Measurements from ENCODE around the gene CACNB1. TPM values are rescaled to one million over a fixed set of nuclear protein-coding genes. Genes with fewer than 3 reads are reported as not detected.

Gene CACNB1
- total and polyA plus RNA-seq, 2 of the 13 experiments (the other 11 are each of a cell fraction or from before 2014, with no cell fraction given), result 0.75 to 1.5 TPM

DNA sequence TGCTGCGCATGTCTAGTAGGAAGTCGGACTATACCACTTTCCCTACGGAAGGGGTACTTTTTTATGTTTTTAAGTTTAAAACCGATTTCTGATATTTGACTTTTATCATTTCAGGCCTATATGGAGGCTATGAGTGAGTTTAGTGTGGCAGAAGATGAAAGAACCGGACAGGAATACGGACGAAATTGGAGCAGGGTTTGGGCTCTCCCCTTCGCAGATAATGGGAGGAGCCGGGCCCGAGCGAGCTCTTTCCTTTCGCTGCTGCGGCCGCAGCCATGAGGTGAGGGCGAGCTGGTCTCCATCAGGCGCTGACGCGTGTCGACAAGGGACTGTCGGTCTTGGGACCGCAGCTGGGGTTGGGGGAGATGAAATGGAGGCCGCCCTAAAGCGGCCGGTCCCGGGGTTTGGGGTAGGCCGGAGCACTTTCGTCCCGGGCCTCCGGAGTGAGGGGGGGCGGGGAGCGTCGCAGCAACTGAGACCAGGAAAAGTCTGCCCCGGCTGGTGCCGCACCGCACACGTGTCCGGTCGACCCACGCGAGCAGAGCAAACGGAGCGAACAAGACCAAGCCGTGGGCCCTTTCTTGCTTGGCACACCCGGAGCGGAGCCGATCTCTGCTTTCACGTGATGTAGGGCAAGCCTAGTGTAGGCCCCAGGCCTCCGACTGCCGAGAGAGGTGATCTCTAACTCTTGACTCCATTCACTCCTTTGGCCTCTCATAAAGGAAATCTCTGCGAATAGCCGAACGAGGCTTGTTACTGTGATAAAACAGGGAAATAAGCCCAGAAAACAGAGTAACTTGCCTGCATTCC, 2.8 kb upstream of the CACNB1 start, which contains the start of gene RPL19 (continued):
- TF ChIP-seq ZNF251 (CRISPR knock-in tag; IDR thresholded peaks at IDR 0.05) (no peak), RELA (CRISPR knock-in tag; IDR thresholded peaks at IDR 0.05) (no peak), SMC3 (IDR thresholded peaks at IDR 0.05; ENCODE audit: low read length) (no peak), SALL2 (CRISPR knock-in tag; IDR thresholded peaks at IDR 0.05) (peak; percentile 88), YEATS4 (CRISPR knock-in tag; IDR thresholded peaks at IDR 0.05; ENCODE audit: borderline replicate concordance) (peak; percentile 86; the same call in 1 of the 2 replicates), PHF8 (CRISPR knock-in tag; IDR thresholded peaks at IDR 0.05) (peak; percentile 98), REL (CRISPR knock-in tag; conservative IDR thresholded peaks at IDR 0.05) (no peak), HNRNPLL (IDR thresholded peaks at IDR 0.05; ENCODE audit: low read depth, low read length, poor library complexity, severe bottlenecking) (no peak), TCF7 (IDR thresholded peaks at IDR 0.05; ENCODE audit: low read depth) (no peak), ZBTB46 (CRISPR knock-in tag; IDR thresholded peaks at IDR 0.05; ENCODE audit: borderline replicate concordance) (no peak; the same call in 1 of the 2 replicates), ZNF24 (IDR thresholded peaks at IDR 0.05) (no peak), CBX1 (IDR thresholded peaks at IDR 0.05; ENCODE audit: low read depth) (no peak), FOSL1 (CRISPR knock-in tag; IDR thresholded peaks at IDR 0.05; ENCODE audit: borderline replicate concordance) (peak; percentile 29; the same call in 1 of the 2 replicates), HMG20B (CRISPR knock-in tag; conservative IDR thresholded peaks at IDR 0.05) (0 out of 2 replicates have a peak, but pooled peaks have one; percentile 29), BRCA1 (CRISPR knock-in tag; IDR thresholded peaks at IDR 0.05) (0 out of 2 replicates have a peak, but pooled peaks have one; percentile 56)
- TF ChIP-seq, protein P1, sequence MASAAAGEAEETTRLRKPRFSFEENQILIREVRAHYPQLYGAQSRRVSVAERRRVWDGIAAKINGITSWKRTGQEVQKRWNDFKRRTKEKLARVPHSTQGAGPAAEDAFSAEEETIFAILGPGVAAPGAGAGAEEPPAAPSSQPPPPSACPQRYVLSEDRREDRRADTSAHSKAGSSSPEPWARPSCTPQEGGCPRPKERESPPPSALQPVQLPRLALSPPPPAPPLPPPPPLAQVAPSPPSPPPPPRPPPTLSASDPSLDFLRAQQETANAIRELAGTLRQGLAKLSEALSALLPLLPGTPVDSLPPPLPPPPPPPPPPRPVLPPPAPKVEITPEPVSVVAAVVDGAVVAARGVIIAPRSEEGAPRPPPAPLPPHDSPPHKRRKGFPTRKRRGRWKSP (CRISPR knock-in tag; IDR thresholded peaks at IDR 0.05), result peak; percentile 70
- TF ChIP-seq, protein P2, sequence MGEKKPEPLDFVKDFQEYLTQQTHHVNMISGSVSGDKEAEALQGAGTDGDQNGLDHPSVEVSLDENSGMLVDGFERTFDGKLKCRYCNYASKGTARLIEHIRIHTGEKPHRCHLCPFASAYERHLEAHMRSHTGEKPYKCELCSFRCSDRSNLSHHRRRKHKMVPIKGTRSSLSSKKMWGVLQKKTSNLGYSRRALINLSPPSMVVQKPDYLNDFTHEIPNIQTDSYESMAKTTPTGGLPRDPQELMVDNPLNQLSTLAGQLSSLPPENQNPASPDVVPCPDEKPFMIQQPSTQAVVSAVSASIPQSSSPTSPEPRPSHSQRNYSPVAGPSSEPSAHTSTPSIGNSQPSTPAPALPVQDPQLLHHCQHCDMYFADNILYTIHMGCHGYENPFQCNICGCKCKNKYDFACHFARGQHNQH (CRISPR knock-in tag; IDR thresholded peaks at IDR 0.05), result peak; percentile 67
- TF ChIP-seq, protein P3, sequence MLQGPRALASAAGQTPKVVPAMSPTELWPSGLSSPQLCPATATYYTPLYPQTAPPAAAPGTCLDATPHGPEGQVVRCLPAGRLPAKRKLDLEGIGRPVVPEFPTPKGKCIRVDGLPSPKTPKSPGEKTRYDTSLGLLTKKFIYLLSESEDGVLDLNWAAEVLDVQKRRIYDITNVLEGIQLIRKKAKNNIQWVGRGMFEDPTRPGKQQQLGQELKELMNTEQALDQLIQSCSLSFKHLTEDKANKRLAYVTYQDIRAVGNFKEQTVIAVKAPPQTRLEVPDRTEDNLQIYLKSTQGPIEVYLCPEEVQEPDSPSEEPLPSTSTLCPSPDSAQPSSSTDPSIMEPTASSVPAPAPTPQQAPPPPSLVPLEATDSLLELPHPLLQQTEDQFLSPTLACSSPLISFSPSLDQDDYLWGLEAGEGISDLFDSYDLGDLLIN (CRISPR knock-in tag; IDR thresholded peaks at IDR 0.05; ENCODE audit: borderline replicate concordance), result no peak
